Measurements from ENCODE around the gene BRD4. TPM values are rescaled to one million over a fixed set of nuclear protein-coding genes. Genes with fewer than 3 reads are reported as not detected.

BRD4 gene
- 11.6 and 11.8 TPM in 2 replicates for total RNA-seq

DNA sequence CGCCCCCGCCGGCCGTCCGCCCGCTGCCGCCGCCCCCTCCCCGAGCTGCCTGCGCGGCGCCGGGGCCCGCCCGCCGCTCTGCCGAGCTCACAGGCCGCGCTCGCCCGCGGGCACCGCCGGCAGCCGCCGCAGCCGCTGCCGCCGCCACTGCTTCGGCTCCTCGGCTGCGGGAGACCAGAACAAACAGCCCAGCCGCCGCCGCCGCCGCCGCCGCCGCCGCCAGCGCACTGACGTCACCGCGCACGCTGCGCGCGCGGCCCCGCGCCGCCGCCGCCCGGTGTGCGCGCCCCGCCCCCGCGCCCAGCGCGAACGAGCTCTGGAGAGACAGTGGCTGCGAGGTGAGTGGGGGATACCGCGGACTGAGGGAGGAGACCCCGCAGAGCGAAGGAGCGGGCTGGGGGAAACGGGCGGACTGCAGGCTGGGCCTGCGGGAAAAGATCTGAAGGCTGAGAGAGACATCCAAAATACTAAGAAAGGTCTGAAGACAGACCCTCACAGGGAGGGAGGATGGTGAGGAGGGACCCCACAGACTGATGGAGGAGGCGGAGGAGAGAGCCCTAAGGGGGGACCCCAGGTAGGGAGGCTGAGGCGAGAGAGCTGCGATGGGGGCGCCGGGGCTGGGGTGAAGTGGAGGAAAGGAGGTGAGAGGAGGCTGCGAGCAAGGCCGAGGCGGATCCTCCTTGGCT lies at the start of gene BRD4:
BRD4 (minus strand) TSS at position 229 of the 686 bp plus-strand sequence. CDS start 59,440 bp downstream, outside the sequence.

DNA sequence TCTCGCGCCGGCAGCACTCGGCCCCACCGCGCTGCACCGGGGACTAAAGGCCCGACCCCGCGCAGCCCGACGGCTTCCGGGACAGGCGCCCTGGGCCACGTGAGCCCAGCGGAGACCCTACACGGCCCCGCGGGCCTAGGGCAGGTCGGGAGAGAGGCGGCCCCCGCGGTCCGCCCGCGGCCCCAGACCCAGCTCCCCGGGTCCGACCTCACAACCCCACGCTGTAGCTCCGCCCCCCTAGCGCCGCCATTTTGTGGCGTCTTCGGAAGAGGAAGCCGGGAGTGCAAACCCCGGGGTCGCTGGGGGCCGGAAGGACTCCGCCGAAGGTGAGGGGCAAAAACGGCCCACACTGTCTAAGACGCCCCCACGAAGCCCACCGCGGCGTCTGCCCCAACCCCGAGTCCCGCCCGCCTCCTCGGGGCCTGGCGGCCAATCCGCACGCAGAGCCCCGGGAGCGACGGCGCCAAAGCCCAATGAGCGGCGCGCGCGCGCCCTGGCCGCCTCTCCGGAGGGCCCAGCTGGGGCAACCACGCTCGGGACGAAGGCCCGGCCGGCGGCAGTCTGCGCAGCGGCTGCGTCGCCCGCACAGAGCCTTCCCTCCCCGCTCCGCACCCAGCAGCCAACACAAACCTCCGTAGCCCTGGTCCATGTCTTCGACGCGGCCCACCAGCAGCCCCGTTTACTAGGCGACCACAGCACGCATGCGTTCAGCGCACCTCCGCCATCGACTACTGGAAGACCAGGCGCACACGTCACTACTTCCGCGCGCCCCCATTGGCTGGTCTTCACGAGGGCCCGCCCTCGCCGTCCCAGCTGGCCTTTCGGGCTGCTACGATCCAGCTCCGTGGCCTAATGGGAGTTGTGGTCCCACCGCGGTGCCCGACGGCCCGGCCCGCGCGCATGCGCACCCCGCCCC lies 47.0 kb upstream of the BRD4 start, which contains the start of gene AKAP8:
AKAP8 (minus strand) TSS at position 705 of the 916 bp plus-strand sequence; CDS start at position 649, 56 bp downstream.

DNA sequence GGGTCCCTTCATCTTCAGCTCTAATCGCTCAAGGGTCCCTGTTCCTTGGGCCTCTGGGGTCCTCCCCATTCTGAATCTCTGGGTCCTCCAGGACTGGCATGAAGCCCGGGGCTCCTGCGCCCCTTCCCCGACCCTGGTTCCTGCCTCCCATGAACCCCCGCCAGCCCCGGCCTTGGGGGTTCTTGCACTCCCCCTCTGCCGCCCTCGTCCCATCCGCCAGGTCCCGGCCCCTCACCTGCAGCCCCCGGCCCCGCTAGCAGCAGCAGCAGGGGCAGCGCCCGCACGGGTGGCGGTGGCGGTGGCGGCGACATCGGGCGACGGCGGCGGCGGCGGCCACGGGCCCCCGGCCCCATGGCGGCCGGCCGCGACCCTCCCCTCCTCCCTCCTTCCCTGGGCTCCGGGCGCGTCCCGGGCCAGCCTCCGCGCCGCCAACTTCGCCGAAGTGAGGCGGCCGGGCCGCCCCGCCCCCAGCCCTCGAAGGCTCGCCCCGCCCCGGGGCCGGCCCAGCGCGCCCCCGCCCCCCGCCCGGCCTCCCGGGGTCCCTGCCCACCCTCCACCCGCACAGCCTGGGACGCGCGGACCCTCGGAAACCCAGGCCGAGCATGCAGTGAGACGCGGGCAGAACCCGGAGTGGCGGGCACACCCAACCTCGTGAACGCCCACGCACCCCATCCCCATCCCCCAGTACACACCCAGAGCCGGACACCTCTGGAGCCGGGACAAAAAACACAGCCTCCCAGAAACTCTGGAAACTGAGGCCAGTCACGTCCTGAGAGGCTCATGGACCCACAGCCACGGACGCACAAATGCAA lies 131.6 kb downstream of the BRD4 start, which contains the start of gene NOTCH3:
NOTCH3 (minus strand) TSS at position 443 of the 812 bp plus-strand sequence; CDS start at position 353, 90 bp downstream.

Other genes with a start within 250 kb of the BRD4 start
- gene SYDE1, start 225.1 kb downstream of the BRD4 start, total RNA-seq, result 12.0 and 16.1 TPM in 2 replicates
- gene NOTCH3, start 131.5 kb downstream of the BRD4 start, total RNA-seq, result 1.8 and 2.4 TPM in 2 replicates
- 0.08 TPM in 1 of 2 replicates, not detected in the other for gene EPHX3, start 100.1 kb downstream of the BRD4 start, total RNA-seq
- gene AKAP8, start 47.2 kb upstream of the BRD4 start, total RNA-seq, result 10.2 and 16.8 TPM in 2 replicates
- 51.4 and 69.3 TPM in 2 replicates for gene AKAP8L, start 86.4 kb upstream of the BRD4 start, total RNA-seq
- 19.6 and 19.9 TPM in 2 replicates for gene WIZ, start 117.4 kb upstream of the BRD4 start, total RNA-seq
- gene RASAL3, start 132.0 kb upstream of the BRD4 start, total RNA-seq, result not detected in 2 replicates
- gene PGLYRP2, start 147.0 kb upstream of the BRD4 start, total RNA-seq, result not detected in 2 replicates
- gene CYP4F22, start 176.0 kb upstream of the BRD4 start, total RNA-seq, result 0.08 TPM in 2 replicates